ENCODE results near the gene RIT2.

Gene RIT2

DNA sequence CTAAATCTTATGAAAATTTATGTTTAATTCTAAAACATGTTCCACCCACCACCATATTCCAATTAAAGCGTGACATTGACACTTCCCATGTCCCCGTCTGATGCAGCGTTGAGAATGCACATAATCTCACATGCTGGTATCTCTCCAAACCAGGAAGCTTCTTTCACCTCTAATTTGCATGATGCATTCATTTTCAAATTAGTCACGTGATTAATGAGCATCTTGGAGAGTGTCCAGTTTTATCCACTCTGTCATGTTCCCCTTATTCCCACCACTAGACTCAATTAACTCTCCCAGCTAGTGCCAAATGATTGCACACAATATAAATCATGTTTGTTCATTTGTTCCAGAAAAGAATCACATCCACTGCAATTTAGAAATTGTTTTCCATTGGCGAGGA, 105.8 kb downstream of the RIT2 start:
- no peak for DNase-seq

DNA sequence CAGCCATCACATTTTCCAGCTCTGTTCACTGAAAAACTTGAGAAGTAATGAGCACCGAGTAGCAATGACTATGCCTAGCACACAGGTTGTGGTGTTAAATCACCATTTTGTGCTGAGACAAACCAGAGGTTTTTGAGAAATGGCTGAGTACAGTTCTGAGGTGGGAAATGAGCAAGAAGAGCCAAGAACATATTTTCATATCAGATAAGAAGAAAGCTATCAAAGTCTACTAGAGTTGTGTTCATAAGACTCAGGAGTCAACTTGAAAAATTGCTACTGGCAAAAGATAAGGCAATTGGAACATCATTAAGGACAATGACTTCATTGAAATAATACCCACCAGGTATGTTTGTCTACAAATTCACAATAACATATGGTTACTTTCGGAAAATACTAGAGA, 108.1 kb downstream of the RIT2 start:
- DNase-seq: no peak

DNA sequence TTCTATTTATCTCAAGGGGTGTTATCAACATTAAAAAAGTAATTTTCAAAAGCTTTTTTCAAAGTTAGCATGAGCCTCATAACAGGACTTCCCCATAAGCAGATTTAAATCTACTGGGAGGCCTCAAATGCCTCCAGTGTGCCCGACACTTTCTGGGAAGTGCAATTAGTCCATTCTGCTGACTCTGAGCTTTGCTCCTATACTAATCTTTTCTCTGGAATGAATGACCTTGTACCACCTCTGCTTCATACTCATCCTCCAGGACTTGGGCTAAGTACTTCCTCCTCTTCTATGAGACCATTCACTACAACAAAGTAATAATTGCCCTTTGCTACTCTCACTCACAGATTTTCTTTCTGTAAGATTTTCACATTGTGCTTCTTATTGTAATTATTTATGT, 111.1 kb downstream of the RIT2 start:
- DNase-seq: no peak

DNA sequence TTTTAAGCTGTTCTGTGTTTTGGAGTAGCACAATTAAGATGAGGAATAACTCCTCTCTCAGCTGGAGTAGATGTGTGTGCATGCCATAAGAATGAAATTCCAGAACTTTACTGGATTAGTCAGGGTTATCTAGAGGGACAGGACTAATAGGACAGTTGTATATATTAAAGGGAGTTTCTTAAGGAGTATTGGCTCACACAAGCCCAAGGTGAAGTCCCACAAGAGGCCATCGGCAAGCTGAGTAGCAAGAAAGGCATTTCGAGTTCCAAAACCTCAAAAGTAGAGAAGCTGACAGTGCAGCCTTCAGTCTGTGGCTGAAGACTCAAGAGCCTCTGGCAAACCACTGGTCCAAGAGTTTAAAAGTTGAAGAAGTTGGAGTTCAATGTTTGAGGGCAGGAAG, 113.7 kb downstream of the RIT2 start:
- DNase-seq: no peak

DNA sequence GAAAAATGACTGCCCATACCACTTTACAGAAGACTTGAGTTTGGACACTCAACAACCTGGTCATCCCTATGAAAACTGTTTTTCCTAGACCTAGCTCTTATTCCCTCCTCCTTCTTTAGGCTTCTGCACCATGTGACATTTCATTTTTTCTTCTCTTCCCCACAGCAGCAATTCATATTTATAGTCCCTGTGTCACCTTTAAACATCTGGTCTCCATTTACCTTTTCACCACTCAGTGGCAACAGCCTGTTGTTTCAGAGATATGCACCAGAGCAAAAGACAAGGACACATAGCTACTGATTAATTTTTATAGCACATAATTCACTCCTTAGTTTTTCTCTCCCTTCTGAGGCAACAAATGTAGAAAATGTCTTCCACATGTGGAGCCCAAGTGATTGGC, 118.7 kb downstream of the RIT2 start:
- no peak for DNase-seq

DNA sequence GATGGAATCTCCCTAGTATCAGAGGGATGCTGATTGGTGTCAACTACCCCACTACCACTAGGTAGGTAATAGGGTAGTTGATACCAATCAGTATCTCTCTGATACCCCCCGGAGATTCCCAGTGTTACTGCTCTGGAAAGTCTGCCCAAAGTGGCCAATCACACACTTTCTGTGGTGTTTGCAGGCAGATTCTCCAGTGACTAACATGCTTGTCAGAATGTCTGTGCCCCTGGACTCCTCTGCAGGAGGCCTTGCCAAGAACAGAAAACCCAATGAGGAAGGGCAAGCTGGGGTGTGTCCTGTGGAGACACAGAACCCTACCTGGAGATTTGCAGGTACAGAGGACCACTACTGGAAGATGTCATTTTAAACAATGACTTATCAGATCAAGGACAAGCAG, 135.1 kb downstream of the RIT2 start:
- no peak for DNase-seq

DNA sequence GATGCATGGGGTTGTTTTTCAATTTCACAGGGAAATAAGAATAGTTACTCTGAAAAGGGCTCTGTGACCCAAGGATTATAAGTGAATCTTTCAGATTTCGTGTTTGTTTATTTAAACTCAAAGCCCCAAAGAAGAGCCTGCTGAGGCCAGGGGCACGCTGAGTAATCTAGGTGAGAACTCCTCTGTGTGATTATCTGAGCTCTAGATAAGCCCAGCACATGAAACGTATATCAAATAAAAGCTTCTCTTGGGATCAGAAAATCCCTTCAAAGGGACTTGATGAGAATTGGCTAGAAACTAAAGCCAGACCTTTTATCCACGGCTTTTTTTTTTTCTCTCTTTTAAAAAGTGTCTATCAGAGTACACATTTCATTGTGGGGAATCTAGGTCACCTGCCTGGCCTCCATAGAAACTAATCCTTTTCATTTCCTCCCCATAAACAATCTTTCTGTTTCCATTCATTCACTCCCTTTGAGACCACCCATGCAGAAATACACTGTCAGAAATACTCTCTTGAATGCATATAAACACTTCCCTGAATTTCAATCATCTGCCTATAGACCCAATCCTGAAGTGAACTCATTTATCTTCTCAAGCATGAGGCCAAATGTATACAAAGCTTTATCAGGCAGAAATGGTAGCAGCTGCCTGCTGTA, 137.4 kb downstream of the RIT2 start:
- no peak for DNase-seq

DNA sequence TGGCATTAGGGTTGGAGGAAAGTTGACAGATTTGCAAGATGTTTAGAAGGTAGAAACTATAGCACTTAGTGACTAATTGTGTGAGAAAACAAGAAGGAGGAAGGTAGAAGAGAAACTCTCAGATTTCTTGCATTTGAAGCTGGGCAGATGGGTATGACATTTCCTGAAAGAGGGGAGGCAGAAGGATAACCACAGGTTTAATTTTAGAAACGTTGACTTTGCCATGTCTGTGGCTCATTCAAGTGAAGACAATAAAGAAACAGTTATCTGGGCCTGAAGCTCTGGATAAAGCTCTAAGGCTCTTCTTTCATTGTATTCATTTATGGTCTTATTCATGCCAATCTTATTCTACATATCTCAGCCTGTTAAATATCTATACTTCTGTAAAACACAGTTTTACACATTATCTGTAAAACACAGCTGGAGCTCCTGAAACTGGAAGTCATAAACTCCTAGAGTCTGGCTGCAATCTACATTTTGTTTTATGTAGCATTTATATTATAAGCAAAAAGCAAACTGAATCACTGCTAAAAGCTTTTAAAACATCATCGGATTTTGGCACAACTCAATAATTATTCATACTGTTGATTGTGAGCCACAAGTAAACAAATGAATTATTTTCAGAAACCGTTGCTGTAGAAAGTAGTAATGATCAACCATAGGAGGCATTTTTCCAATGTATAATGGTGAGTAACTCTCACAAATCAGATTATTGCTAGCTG, 138.5 kb downstream of the RIT2 start:
- DNase-seq: no peak

DNA sequence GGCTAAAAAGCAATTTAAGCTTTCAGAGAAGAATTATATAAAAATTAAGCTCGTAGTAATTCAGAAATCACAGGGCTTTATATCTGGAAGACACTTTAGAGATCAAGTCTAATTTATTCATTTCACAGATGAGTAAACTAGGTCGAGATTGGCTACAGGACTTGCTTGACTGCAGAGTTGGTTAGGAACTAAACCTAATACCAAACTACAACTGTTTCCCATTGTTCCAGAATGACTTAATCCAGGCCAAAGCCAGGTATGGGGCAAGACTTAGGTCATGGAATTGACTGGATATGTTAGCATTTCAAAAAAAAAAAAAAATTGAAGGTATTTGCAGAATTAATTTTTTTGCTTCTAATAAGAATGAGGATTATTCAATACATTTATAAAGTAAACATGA, 146.1 kb downstream of the RIT2 start:
- DNase-seq: no peak

DNA sequence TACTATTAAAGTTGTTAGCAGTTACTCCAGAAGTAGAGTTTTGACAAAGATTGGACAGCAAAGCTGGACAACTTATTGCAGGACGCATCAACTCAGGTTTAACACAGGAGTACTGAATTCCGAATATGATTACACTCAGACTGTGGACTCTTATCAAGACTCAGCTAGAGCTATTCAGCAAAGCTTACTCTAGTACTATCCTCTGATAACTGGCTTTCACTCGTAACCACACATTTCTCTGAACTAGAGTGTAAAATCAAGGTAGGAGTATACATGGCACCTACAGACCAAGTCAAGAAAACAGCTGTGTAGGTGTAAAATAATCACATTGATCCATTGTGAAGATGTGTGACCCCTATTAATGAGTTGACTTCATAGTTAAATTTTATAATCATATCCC, 154.2 kb downstream of the RIT2 start:
- no peak for DNase-seq

DNA sequence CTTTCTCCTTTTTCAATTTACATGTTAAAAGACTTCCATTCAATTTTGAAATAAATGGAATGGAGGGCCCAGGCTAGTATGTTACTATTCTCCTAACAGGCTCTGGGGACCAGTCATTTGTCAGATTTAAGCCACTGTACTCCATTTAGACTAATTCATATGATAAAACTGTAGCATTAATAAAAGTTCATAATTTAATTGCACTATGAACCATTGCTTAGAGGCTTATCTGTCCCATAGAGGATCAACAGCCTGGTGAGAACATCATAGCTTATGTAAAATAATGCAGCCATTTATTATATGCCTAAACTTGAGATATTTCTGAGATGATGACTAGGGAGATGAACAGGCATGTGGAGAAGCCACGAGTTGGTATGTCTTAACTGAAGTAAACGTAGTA, 156.0 kb downstream of the RIT2 start:
- DNase-seq: no peak

DNA sequence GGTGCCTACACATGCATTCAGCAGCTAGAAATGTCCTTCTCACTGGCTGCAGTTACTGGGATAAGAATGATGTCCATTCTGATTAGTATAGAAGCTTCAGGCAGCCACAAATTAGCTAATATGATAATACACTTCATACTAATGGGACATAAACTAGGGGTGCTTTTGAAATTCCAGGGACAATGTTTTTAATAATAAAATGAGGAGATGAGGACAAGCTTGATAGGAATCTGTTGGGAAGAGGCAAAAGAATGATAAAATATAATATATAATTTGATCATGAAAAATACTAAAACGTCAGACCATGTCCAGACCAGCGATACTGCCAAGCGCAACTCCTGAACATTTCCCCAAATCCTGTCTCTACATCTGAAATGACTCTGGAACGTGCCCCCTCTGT, 157.1 kb downstream of the RIT2 start:
- no peak for DNase-seq

DNA sequence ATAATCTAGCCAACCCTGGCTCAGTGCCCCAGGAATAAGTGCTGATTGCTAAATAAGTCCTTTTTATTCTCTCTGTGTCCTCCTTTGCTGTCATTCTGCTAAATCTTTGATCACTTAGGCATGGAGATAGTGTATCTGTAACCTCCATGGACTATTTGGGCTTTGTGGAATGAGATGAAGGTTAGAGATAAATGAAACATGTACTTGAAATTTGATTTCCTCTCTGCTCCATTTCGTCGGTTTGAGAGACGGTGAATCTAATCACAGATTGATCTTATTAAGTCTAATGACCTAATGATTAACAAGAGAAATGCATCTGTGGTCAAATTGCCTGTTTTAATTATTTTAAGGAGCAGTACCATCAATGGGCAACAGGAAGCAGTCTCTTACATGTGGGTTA, 159.2 kb downstream of the RIT2 start:
- no peak for DNase-seq

DNA sequence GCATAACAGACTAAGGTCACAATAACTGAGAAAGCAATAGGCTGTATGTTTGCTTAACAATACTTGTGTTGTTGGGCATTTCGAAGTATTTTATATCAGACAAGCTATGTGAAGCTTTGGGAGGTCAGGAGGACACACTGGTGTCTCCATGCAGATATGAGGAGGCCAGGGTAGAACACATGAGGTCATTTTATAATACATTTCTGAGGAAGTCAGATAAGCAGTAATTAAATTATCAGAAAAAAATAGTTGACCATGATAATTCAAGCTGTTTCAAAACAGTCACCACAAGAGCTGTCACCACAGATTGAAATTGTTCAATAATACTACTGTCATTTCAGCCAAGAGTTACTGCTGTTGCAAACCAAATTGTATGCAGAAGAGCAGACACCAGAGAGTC, 160.6 kb downstream of the RIT2 start:
- no peak for DNase-seq

DNA sequence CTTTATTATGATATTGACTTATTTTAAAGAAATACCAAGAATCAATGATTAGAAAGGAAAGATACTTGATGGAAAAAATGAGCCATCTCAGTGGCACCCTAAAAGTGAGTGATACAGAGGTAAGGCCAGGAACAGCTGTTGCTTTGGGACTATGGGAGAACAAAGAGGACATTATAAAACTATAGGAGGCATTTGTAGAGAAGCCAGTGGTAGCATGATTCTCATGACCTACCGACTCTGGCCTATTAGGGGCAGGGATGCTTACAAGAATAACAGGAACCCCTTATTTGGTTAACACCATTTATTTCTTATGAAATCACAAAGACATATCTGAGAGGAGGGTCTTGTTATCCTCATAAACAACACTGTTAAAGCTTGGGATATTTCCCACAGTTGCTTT, 162.2 kb downstream of the RIT2 start:
- DNase-seq: no peak

DNA sequence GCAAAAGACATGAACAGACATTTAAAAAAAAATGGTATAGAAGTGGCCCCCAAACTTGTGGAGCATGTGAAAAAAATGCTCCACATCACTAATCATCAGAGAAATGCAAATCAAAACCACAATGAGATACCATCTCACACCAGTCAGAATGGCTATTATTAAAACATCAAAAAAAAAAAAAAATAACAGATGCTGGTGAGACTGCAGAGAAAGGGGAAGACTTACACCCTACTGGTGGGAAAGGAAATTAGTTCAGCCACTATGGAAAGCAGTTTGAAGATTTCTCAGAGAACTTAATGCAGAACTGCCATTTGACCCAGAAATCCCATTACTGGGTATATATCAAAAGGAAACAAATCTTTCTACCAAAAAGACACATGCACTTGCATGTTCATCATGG, 164.8 kb downstream of the RIT2 start:
- DNase-seq: no peak

DNA sequence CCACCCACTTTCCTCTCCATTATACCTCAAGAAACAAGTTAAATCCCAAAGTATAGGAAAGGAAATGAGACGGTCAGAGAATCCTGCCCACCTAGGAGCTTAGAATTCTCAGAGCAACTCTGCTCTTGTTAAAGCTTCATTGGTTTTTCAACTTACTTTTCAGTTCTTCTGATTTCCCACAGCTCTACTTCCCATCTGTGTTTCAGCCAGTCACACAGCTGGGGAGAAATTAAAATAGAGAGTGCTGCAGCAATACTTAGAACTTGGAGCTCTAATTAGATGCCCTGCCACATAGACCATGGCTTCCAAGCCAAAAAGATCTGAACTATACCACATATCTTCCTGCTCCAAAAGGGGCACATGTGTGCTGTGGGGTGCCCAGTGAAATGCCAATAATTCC, 166.7 kb downstream of the RIT2 start:
- no peak for DNase-seq

DNA sequence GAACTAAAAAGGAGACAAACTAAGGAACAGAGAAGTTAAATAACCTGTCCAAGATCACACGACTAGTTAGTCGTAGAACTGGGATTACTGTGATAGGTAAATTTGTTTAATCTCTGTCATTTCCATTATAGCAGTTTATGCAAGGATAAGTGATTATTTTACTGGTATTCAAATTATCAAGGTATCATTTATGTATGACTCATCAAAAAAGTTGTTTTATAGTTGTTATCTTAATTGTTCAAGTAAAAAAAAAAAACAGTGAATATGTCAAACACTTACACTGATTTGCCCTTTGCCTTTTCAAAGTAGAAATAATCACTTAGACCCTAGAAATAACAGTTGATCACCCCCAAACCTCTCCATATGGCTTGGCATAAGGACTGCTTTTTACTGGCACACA, 173.6 kb downstream of the RIT2 start:
- DNase-seq: no peak

DNA sequence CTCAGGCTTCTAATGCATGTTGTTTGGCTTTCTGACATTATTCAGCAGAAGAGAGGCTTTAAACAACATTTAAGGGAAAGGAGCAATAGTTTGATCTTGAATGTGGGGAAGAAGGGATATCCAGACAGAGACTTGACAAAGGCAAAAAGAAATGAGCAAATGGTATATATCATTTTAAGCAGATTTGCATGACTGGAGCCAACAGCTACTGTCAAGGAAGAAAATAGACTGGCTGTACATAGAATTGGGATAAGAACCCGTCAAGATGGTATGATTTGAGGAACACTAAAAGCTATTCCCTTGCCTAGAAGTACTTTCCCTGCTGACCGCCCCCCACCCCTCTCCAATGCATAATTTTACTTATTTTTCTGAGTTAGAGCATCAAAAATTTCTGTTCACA, 174.5 kb downstream of the RIT2 start:
- no peak for DNase-seq

DNA sequence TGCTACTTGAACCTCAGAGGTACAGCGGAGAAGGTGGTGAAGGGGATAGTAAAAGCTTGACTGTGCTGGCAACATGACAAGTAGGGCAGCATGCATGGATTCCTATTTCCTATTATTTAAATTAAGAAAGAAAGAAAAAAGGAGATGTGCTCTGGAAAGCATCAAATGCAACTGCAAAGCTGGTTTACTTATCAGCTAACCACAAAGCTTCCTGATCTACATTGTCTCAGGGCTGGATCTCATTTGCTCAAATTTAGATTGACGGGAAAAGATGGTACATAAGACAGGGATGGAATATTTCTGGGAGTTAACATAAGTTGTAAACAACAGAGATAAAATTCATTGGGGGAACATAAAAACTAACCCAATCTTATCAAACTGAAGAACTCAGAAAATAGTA, 178.0 kb downstream of the RIT2 start:
- DNase-seq: no peak

DNA sequence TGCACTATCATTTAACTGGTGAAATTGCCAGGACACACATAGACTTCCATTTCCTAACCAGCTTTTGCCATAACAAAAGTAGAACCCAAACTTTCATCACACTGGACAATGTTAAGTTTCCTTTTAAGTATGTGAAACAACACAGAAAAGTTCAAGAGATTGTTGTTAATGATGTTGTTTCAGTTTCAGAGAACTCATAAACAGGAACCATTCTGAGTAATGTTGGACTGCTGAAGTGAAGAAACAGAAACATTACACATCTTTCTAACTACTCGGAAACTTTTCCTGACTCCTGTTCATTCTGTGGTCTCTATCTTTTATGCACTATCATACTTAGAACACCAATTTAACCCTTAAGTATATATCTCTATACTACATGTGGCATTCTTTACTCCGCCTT, 179.2 kb downstream of the RIT2 start:
- no peak for DNase-seq

DNA sequence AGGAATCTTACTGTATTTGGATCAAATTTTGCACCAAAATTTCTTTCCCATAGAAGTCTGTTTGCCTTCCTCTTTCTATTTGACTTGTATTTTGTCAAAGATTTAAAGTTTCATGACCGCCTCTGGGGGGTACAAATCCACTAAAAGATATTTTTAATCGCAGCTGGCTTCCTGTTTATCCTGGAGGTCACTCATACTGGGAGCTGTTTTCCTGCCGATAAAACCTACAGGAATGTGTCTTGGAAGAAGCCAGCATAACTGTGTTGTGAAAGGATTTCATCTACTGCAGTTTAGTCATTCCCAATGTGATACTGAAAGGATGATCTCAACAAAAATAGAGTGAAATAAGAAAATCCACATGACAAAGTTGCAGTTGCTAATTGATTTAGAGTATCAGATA, 184.0 kb downstream of the RIT2 start:
- DNase-seq: no peak

DNA sequence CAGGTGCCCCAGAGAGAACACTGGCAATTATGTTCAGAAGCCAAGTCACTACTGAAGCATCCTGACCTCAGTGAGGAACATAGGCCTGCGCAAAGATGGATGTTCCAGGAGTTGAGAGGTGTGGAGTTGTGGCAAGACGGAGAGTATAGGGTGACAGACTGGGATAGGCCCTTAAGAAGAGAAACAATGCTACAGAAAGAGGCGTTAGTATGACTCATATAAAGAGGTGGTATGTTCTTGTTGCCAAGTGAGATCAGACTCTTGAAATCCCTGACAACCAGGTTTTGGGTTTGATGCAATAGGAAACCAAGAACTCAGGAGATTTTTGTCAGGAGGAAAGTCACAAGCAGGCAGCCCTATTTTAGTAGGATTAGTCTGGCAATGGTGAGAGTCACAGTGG, 185.6 kb downstream of the RIT2 start:
- DNase-seq: no peak

DNA sequence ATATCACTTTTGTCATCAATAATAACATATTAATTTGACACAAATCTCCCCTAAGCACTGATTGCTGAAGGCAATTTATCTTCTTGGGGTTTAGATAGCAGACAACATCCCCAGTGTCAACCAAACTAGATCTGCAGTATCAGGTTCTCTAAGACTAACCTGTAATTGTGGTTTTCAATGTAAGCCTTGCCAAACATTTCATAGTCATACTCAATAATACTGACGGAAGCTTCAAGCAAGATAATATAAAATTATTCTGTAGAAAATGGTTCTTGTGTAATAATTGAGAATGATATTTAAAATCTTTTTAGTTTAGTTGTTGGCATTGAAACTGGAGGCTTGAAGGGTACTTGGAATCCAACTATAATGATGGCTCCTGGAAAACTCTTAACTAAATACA, 186.3 kb downstream of the RIT2 start:
- DNase-seq: no peak

DNA sequence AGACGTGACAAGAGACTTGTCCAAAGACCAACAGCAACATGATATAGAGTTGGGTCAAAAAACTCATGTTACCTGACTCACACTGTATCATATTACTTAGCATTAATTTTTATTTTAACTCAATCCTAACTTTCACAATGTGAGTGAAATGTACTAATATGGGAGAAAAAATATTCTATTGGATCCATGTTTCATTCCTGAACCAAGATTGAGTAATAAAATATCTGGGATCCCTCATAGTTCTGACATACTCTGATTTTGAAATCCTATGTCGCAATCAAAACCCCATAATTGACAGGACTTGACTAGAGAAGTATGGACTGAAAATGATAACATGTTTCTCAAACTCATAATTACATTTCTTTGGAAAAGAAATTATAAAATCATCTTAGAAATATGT, 190.4 kb downstream of the RIT2 start:
- no peak for DNase-seq

All from amniotic stem cell (primary cell).